HG02973 (cell line): ENCODE data around the gene GATA2.

Source experiments
- ATAC-seq: cut with Tn5 transposase; IDR thresholded peaks from one replicate; pipeline ENCODE4 v1.9.1; 2021; ENCODE audit warnings: moderate library complexity; ENCODE audit not compliant: unreplicated experiment

Gene GATA2

DNA sequence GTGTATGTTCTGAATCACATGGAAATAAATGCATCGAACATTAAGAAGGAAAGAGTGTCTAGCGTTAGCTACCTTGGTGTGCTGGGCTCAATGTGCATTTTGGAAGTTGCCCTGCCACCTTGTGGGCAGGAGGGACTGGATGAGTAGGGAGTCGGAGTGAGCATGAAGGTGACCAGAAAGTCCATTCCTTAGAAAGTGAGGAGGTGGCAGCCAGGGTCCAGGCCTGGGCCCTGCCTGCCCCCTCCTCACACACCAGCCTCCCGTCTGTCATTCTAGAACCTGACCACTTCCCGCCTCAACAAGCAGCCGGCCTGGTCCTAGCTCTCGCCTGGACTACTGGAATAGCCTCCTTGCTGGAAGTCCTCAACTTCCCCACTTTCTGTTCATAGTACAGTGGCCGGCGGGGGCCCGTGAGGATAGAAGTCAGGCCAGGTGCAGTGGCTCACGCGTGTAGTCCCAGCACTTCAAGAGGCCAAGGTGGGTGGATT is 10.2 kb upstream of the GATA2 start:
- no peak for ATAC-seq

DNA sequence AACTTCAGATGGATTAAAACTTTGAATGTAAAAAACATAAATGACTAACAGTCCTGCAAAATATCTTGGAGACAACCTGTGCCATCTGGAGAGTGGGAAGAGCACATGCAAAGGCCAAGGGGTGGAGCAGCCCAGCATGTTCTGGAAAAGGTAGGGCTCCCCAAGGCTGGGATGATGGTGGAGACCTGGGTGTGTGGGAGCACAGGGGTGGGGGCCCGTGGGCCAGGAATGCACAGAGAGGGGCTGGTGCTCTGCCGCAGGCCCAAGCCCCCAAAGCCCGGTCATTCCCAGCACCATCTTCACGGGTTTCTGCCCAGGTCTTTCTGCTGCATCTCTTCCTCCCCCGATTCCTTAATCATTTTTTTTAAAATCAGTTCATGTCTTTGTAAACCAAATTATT is 9.7 kb upstream of the GATA2 start:
- no peak for ATAC-seq

DNA sequence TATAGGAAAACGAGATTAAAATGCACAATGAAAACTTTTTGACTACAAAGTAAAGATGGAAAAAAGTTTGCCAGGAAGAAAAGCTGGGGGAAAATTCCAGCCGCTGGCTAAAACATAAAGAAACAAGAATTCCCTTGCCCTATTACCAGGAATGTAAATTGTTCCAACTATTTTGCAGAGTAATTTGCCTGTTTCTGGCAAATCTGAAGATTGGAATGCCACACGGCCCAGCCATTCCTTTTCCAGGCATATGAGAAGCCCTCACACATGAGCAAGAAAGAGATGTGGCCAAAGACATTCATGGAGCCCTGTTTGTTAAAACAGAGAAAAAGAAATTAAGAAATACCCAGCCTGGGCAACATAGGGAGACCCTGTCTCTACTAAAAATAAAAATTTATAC is 8.4 kb upstream of the GATA2 start:
- no peak for ATAC-seq

DNA sequence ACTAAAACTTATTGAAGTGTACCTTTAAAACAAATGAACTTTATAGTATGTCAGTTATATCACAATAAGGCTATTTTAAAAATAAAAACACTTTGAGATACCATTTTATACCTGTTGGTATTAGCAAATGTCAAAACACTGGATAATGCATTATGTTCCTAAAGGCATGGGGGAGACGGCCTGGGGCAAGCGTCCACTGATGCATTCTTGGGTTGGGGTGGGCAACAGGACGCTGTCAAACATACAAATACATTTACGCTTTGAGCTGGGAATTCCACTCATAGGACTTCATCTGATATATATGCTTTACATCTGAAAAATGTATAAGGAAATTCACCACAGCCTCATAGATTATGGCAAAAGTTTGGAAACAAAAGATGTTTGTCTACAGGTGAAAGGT is 7.6 kb upstream of the GATA2 start:
- ATAC-seq = no peak

DNA sequence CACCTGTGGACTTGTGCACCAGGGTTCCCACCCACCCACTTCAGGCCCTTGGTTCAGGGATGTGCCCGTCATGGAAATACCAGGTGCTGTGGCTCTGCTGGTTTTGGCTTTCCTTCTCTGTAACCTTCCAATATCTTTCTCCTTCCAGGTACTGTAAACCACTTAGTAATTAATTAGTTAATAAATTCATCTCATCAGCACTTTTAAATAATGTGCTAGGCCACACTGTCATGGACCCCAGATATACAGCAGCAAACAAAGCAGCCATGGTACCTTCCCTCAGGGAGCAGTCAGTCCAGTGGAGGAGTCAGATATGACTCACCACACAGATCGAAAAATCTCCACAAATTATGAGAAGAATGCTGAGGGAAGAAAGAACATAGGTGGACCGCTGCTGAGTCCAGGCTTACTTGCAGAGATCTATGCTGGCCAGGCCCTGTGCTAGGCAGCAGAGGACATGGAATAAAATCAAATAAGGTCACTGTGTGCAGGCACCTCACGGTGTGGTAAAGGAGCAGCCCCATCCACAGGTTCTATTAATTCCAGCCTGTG is 6.8 kb upstream of the GATA2 start:
- ATAC-seq = no peak

DNA sequence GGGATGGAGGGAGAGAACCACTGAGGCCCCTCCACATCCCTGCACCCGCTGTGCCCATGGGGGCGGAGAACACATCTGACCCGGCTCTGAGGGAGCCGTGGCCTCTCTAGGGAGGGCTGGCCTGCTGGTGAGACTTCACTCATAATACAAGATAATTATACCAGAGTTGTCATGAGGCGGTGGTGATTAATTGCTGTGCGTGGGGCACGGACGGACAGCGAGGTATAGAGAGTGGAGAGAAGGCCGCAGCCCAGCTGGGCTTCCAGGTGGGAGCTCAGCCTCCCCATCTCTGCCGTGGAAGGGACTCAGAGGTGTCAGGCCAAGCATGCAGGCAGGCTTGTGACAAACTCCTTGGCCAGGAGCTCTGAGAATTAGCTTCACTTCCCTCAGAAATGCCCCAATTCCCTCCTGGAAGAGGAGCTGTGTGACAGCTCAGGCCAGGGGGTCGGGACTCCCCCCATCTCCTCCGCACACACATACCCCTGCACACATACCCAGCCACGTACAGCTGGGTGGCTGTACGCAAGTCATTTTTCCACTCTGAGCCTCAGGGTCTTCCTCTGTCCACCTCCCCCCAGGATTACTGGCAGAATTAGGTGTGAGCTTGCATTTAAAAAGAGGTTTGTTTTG is 6.0 kb upstream of the GATA2 start:
- ATAC-seq = no peak

DNA sequence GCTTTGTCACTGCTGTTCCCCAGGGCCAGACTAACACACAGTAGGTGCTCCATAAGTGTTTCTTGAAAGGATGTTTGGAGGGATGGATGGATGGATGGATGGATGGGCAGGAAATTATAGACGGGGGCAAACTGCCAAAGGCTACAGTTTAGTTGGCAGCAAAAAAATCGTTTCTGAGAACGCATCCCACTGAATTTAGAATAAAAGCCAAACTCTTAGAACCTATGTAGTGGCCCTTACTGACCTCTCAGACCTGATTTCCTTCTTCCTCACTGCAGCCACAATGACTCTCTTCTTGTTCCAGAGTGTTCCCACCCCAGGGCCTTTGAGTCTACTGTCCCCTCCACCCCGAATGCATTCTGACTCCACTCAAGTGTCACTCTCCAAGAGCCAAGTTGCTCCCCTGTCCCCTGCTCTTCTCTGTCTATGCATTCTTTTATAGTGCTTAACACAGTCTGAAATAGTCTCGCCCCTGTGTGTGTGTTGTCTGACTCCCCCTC is 5.2 kb upstream of the GATA2 start:
- ATAC-seq = no peak

DNA sequence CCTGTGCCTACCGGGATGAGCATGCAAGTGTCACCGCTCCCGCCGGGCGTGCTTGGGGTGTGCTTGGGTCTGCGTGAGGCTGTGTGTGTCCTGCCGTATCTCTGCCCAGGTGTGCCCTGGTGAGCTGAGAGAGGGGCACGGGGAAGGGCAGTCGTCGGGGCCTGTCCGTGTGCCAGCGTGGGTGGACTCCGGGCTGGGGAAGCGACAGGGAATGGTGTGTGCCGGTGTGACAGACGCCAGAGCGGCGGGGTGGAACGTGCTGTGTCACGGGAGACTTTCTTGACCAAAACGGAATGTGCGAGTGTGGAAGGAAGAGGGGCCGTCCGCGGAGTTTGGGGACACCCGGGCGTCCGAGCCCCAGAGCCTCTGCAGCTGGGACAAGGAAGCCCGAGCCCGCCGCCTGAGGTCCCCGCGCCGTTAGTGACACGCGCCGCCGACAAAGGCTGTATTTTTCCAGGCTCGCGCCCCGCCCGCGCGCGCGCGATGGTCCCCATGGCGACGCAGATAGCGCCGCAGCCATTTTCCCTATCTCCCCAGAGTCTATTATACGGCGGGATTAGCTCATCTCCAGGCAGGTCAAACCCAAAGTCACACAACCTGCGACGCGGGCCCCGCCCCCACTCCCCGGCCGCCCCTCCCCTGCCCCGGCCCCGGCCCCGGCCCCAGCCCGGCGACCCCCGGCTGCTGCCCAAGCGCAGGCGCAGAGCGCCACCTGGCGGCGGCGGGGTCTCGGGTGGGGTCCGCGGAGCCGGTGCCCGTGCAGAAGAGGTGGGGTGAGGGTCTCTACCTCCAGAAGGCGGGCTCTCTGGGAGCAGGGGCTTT is 4.5 kb upstream of the GATA2 start:
- no peak for ATAC-seq

DNA sequence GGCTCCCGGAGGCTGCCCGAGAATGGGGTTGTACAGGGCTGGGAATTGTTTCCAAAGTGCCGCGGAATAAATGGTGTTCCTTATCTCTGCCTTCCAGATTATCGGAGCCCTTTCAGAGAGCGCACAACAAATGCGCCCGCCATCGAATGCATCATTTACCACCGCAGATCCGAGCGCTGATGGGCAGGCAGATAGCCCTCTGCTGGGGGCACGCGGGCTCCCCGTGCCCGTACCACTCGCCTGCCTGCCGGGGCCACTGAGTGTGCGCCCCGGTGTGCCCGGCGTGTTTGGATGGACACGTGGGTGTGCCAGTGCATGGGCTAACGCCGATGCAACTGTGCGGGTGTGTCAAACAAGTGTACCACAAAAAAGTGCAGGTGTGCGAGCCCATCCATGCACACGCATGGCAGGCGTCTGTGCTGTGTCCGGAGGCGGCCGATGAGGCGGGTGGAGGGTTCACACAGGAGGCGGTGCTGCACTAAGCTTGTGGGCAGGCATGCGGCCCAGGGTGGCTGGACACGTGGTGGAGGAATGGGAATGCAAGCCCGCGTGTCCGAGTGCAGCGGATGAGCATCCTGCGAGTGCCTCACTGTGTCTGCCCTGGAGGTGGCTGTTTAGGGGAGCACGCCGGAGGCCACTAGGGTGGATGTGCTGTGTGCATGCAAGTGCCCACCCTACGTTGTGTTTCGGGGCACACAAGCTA is 3.8 kb upstream of the GATA2 start:
- ATAC-seq = no peak

DNA sequence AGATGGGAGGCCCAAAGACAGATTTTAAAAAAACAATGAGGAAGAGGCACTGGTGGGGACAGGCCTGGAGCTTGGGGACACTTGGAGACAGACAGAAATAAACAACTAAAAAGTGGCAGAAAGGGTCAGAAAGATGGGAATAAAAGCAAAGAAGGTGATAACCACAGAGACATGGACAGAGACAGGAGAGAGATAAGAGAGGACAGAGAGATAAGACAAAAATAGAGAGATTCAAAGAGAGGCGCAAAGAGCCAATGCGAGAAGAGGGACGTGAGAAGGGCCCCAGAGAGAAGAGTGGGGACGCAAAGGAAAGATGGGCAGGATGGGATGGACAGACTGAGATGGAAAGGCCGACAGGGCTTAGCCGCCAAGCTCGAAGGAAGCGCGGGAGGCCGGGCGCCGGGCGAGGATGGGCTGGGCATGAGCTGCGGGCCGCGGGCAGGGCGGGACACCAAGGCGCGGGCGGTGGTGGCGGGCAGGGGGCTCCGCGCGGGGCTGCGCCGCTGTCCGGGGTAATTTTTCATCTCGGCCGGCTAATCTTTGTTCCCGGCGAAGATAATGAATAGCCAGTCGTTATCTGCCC is 3.1 kb upstream of the GATA2 start:
- ATAC-seq = no peak

DNA sequence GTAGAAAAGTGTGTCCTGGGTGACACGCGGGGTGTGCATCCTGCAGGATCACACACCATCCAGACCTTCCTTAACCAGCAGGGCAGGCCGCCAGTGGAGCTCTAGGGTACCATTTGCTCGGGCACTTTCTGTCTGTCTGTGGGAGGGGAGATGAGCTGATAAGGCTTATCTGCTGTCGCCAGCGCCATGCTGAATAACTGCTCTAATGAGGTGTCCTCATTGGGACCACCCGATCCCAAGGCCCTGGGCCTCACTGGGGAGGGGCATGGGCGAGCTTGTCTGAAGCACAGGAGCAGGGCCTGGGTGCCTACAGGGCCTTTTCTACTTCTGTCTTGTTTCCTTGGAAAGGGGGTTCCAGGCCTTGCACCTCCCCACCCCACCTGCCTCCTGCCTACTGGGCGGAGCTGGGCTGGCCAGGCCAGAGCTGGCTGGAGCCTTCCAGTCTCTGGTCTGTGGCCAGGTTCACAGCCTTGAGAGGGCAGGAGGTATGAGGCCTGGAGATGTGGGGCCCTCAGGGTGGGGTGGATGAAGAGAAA is 2.5 kb upstream of the GATA2 start:
- no peak for ATAC-seq

DNA sequence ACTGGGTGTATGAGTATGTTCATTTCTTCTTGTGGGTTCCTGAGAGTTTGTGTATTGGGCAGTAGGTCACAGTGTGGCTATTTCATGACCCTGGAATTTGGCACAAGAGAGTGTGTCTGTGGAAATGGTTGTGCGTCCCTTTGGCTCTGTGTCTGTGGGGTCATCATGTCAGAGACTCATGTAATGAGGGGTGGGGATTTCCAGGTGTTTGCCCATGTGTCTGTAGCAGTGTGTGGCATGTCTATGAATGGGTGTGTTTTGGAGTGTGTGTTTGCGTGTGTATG is 1.3 kb upstream of the GATA2 start:
- ATAC-seq = no peak

DNA sequence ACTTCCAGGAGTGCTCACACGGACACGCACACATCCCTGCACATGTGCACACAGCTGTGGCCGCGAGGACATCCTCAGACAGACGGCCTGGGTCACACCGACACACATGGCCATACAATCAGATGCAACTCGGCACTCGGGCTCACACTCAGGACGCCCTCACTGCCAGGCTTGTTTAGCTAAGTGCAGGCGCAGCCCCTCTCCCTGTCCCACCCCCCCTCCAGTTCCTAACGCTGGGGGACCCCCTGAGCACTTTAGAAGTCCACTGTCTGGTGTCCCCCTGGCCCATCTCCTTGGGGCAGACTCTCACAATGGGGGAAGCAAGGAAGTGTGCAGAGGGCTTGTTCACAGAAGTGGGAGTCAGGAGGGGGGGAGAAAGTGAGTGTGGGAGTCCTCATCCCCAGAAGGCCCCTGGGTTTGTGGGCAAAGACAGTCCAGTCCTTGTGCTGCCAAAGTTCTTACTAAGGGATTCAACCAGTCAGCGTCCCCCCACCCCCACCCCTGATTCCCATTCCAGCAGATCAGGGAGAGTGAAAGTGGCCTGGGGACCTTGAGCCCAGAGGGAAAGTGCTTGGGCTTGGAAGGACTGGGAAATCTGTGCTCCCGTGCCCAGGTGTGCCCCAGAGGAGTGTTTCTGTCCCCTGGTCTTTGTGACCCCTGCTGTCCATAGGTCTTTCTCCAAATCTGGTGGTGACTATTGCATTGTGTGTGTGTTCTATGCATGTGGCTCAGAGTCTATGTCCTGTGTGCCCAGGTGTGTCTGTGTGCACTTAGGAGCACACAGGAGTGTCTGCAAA is 767 bp upstream of the GATA2 start:
- ATAC-seq = no peak

DNA sequence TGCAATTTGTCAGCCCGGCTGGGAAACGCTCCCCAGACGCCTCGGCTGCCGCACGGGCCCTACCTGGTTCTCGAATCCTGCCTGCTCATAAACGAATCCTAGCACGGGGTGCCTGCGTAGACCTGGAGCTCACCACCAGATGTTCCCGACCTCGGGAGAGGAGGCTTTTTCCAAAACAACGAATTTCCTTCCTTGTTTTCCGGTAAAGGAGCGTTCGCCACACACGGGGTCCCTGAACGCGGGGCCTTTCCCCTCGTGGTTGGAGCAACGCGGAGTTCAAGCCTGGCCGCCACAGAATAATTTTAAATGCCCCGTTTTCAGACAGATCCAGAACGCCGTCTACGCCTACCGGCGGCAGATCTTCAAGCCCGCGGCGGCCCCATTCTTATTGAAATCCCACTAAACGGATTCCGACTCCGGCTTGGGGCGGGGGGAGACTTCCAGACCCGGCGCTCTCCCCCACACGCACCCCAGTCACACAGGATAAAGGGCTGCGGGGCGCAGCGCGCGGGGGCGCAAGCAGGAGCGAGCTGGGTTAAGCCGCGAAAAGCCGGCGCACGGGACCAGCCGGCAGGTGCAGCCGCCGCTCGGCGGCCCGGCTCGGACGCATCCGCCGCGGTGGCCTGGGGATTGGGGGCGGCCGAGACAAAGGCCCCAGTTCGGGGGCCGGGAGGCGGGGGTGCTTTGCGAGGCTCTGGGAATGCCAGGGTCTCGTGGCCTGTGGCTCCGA is 895 bp downstream of the GATA2 start:
- no peak for ATAC-seq

DNA sequence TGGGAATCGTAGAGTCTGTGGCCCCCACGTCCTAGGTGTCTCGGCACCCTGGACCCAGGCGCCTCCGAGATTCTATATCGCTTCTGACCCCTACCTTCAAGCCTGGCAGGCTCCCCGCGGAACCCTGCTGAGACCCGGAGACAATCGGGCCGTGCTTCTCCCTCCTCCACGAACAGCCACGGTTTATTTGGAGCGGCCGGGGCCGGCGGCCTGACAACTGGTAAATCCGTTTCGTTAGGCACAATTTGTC is 1.4 kb downstream of the GATA2 start:
- no peak for ATAC-seq

DNA sequence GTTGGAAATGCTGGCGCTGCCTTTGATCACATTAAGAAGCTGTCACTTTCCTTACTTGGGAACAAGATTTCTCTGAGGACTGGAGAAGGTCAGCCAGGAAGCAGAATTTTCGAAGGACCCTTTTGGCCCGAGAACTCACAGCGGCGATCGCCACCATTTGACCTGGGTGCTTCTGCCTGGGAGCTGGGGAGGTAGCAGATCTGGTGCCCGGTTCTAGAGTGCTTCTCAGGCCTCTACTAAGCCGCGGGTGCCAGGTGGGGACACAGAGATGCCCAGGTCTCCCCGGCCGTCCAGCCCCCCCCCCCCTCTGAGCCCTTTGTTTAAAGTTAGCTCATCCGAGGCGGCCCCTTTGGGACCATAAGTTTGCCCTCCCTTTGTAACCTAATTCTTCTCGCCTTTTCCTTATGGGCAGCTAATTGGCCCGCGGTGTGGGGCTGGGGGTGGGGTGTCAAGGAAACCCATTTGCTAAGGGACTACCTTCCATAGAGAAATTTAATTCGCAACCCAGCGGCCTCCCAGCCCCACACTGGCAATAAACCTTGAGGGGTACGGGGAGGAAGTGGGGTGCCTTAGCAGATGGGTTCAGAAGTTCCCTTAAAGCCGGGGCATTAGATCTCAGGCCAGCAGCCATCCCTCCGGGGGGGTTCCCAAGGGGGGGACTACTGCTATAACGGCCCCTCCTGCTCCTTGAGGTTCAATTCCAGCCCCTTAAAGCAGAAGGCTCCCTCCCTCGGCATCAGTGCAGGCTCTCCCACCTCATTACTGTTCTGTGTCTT is 1.9 kb downstream of the GATA2 start:
- no peak for ATAC-seq

DNA sequence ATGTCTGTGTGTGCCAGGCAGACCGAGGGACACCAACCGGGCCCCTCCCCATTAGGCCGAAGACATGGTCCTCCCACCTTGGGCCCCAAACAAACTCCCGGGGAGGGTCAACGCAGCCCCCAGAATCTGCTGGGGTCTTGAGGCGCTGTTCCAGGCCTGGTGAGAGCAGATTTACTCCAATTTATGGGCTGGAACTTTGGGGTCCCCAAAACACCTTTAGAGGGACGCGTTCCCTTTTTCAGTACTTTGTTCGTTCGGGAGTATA is 2.4 kb downstream of the GATA2 start:
- no peak for ATAC-seq

DNA sequence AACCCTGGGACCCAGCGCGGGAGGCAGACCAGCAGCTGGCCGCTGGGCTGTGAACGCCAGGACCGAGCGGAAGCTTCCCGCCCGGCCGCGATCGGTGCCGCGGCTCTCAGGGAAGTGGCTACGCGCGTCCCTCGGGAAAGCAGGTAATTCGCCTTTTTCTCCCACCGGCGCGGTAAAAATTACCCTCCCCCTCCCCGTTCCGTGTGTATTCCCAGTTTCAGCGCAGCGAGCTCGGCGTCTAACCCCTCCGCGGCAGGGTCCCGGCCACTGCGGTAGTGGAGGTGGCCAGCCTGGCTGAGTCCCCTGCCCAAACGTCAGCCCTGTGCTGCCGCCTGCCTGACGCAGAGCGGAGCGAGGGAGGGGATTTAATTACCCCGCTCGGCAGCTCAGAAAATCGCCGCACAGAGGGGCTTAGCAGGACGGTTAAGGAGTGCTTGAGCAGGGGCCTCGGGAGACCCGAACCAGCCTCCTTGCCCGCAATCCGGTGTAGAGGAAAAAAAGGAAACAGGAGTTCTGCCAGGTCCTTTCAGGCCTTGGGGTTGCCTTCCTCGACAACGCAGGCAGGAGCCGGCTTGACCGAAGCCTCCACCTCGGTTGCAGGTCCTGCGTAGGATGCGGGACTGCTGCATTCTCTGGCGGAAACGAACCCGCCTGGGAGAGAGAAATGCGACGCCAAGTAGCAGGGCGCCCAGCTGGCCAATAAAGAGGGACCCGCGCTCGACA is 2.9 kb downstream of the GATA2 start:
- ATAC-seq = no peak

DNA sequence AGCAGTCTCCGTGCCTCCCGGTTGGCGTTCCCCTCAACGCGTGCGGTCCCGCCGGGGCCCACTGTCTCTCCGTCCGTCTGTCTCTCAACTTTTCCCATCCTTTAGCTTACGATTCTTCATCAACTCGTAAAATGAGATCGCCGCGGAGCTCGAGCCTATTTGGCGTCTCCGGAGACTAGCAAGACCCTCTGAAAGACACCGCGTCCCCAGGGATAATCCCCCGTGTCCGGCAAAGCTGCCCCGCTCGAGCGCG is 3.4 kb downstream of the GATA2 start:
- no peak for ATAC-seq
